Heart left ventricle (tissue), 16 donors: Measurements from ENCODE around the gene SUPT5H. TPM values are rescaled to one million over a fixed set of nuclear protein-coding genes. Genes with fewer than 3 reads are reported as not detected.

Experiments
- ATAC-seq, 4 donors: fragments of 200-7000 bp; cut with Tn5 transposase; one replicate each; pipeline ENCODE4 v1.9.1; 2020 to 2022; ENCODE audit warnings: moderate library complexity in 4 of 4, mild to moderate bottlenecking in 3 of 4, moderate number of reproducible peaks in 1 of 4
- DNase-seq, 5 donors: peaks; one replicate each; pipeline ENCODE4 v3.0.0-alpha.2; 2020
- H3K27ac ChIP-seq, 12 donors: fragments of 200-600 bp; sonication (generic) in 4 of 12; one replicate each; pipeline versions ENCODE4 v1.5.0 to v1.8.0; 2016 to 2022; ENCODE audit warnings: mild to moderate bottlenecking in 2 of 12
- H3K27me3 ChIP-seq, 9 donors: fragments of 200-600 bp; sonication (generic) in 2 of 9; one replicate each; pipeline versions ENCODE4 v1.5.1 to v1.8.0; 2016 to 2022; ENCODE audit warnings: mild to moderate bottlenecking in 3 of 9
- H3K36me3 ChIP-seq, 9 donors: fragments of 200-600 bp; sonication (generic) in 2 of 9; one replicate each; pipeline versions ENCODE4 v1.5.0 to v1.8.0; 2018 to 2022; ENCODE audit warnings: mild to moderate bottlenecking in 2 of 9
- H3K4me1 ChIP-seq, 12 donors: fragments of 200-600 bp; sonication (generic) in 4 of 12; one replicate each; pipeline versions ENCODE4 v1.5.0 to v1.8.0; 2016 to 2022; ENCODE audit warnings: mild to moderate bottlenecking in 3 of 12
- H3K4me3 ChIP-seq, 12 donors: fragments of 200-600 bp; sonication (generic) in 4 of 12; one replicate each; pipeline versions ENCODE4 v1.5.0 to v1.8.0; 2017 to 2022; ENCODE audit warnings: mild to moderate bottlenecking in 9 of 12, moderate library complexity in 4 of 12
- H3K9me3 ChIP-seq, 12 donors: fragments of 200-600 bp; sonication (generic) in 4 of 12; one replicate each; pipeline versions ENCODE4 v1.5.0 to v1.8.0; 2016 to 2022; ENCODE audit warnings: mild to moderate bottlenecking in 1 of 12
- POLR2A ChIP-seq, 2 donors: fragments of 450-650 bp; IDR thresholded peaks; one replicate each; pipeline ENCODE4 v1.6.1; 2017; ENCODE audit warnings: antibody characterized with exemption in 2 of 2, mild to moderate bottlenecking in 2 of 2, moderate library complexity in 2 of 2
- WGBS, 4 donors: extraction: QIAGEN DNeasy Blood & Tissue Kit in 2 of 4; methylation state at CpG; one replicate each; pipeline versions ENCODE4 v1.1.5 to v1.1.7; 2013 to 2018; 5-methylcytosine and 5-hydroxymethylcytosine counted together
- intact Hi-C, 10 donors: fragments of 100-400 bp; cut with DNase I; formaldehyde crosslinking; loops; one replicate each; pipeline versions ENCODE4 v1.11.1 to v1.14.2; 2022
- polyA plus RNA-seq, 2 donors: library from polyadenylated mRNA; stranded (reverse); fragments of 200-250 nt; gene quantifications; one replicate each; pipeline ENCODE4 v1.2.3, GENCODE V29; 2013
- total RNA-seq, 9 donors: library from RNA; depleted of rRNA in 2 of 9; stranded (reverse); fragments of >200 nt in 2 of 9; fragmentation: NEBNext Ultra II Directional in 3 of 9; extraction: Animal tissue kit (Norgen Biotek cat#: 25700) in 3 of 9; gene quantifications; one replicate each; pipeline versions ENCODE4 v1.1.0 to v1.2.4, GENCODE V29; 2016 to 2023
- TF ChIP-seq, protein P1 (sequence below), 12 donors: fragments of 200-600 bp; sonication (generic) in 4 of 12; IDR thresholded peaks; one replicate each; pipeline versions ENCODE4 v1.5.0 to v1.8.0; 2018 to 2022; ENCODE audit warnings: antibody characterized with exemption in 12 of 12, mild to moderate bottlenecking in 5 of 12
- donor health status: ischemic (EF 13 %, LVEDD 7.1; RV severe dilation, severe dysfunction).
- donor health status: healthy with polysubstance abuse.
- donor health status: DM: no; HTN: yes; CAD: no.
- donor health status: DM: no; HTN: no; CAD: no.
- donor health status: ischemic (EF 25% LVEDD 6.9; RV normal size, moderate dysfunction).
- donor health status: ischemic (EF 25% LVEDD 5.7; RV mildly dilated, moderate dysfunction).
- donor health status: healthy.
- donor health status: DM: yes; HTN: yes; CAD: no.
- donor health status: ischemic (EF 35%, LVEDD 5.7; RV mildly dilated, moderate dysfunction).
- donor health status: nonischemic (EF 11% LVEDD 7.7; RV severe dilation, severe dysfunction).
- donor health status: DM: yes; HTN: yes; CAD: no.
- donor health status: PGD.
- donor health status: ischemic (EF 29% LVEDD 5.4; RV normal size, mild dysfunction).
- donor health status: nonischemic (EF 23%, LVEDD 6.1; RV moderate dilation, normal function).

Gene SUPT5H
- total and polyA plus RNA-seq, 11 donors, result 63.8 to 113 (median 81.7) TPM

DNA sequence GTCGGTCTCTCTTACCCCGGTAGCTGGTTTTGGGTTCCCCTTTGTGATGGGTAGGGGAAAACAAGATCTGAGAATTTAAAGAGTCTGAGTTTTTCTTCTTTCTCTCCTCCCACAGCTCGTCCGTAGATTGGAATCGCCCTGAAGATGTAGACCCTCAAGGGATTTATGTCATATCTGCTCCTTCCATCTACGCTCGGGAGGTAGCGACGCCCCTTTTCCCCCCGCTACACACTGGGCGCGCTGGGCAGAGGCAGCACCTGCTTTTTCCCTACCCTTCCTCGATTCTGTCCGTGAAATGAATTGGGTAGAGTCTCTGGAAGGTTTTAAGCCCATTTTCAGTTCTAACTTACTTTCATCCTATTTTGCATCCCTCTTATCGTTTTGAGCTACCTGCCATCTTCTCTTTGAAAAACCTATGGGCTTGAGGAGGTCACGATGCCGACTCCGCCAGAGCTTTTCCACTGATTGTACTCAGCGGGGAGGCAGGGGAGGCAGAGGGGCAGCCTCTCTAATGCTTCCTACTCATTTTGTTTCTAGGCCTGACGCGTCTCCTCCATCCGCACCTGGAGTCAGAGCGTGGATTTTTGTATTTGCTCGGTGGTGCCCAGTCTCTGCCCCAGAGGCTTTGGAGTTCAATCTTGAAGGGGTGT lies 62.5 kb downstream of the SUPT5H start:
- H3K27ac ChIP-seq, result no peak overlapping the region
- ATAC-seq (no peak), DNase-seq (no peak)
- H3K9me3 ChIP-seq, result no peaks in the 10 kb centered on the region
- H3K36me3 ChIP-seq, result no peaks in the 10 kb centered on the region
- peaks cover 0 to 15% (median 4%) of the 10 kb centered on the region in 12 donors for H3K4me1 ChIP-seq
- H3K27me3 ChIP-seq, result peaks cover 30 to 93% (median 56%) of the 10 kb centered on the region in 9 donors
- H3K4me3 ChIP-seq, result peak overlapping the region in 8 of 12 donors; percentile 28 to 54 (median 48)
- intact Hi-C loops, result no loop called here
- 42 to 44% (median 43%) methylated on average over 24 of the region's 24 CpGs for WGBS, 4 donors
- TF ChIP-seq, protein P1, sequence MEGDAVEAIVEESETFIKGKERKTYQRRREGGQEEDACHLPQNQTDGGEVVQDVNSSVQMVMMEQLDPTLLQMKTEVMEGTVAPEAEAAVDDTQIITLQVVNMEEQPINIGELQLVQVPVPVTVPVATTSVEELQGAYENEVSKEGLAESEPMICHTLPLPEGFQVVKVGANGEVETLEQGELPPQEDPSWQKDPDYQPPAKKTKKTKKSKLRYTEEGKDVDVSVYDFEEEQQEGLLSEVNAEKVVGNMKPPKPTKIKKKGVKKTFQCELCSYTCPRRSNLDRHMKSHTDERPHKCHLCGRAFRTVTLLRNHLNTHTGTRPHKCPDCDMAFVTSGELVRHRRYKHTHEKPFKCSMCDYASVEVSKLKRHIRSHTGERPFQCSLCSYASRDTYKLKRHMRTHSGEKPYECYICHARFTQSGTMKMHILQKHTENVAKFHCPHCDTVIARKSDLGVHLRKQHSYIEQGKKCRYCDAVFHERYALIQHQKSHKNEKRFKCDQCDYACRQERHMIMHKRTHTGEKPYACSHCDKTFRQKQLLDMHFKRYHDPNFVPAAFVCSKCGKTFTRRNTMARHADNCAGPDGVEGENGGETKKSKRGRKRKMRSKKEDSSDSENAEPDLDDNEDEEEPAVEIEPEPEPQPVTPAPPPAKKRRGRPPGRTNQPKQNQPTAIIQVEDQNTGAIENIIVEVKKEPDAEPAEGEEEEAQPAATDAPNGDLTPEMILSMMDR (IDR thresholded peaks at IDR 0.05), result no peak
- TF ChIP-seq POLR2A (IDR thresholded peaks at IDR 0.05), result no peak

DNA sequence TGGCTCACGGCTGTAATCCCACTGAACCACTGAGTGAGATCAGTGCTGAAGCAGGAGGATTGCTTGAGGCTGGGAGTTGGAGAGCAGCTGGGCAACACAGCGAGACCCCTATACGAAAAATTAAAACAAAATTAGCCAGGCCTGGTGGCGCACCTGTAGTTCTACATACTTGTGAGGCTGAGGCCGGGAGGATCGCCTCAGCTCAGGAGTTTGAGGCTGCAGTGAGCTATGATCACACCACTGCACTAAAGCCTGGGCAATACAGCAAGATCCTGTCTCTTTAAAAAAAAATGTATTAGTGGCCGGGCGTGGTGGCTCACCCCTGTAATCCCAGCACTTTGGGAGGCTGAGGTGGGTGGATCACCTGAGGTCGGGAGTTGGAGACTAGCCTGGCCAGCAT lies 63.2 kb downstream of the SUPT5H start:
- ATAC-seq, result no peak
- intact Hi-C loops, result no loop called here
- TF ChIP-seq, protein P1 (IDR thresholded peaks at IDR 0.05), result no peak
- no peak for TF ChIP-seq POLR2A (IDR thresholded peaks at IDR 0.05)
- peak in 1 of 5 donors; percentile 4 for DNase-seq
- Histone ChIP-seq H3K27ac (no peak overlapping the region), H3K9me3 (no peaks in the 10 kb centered on the region), H3K4me1 (peaks cover 0 to 12% (median 4%) of the 10 kb centered on the region in 12 donors), H3K27me3 (peaks cover 29 to 93% (median 56%) of the 10 kb centered on the region in 9 donors), H3K4me3 (no peak overlapping the region), H3K36me3 (no peaks in the 10 kb centered on the region)
- WGBS, 4 donors, result 86 to 90% (median 88%) methylated on average over 9 of the region's 9 CpGs

DNA sequence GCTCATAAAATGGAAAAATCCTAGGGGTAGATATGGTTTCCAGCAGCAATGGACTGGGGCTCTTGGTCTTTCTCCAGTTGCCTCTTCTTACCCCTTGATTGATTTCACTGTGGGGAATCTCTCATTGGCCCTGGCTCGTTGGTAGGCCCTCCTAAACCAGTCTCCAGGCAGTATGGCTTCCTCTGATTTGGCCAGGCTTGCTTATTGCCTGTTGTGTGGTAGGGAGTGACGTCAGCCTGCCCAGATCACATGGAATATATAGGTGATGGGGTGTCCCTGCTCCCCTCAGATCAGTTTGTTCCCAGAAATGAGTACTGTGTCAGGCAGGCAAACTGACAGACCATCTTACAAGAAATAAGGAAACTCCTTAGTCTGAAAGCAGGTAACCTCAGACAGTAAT lies 63.9 kb downstream of the SUPT5H start:
- no peak for DNase-seq
- 50 to 75% (median 64%) methylated on average over 2 of the region's 2 CpGs for WGBS, 4 donors
- Histone ChIP-seq H3K27me3 (peaks cover 25 to 93% (median 55%) of the 10 kb centered on the region in 9 donors), H3K4me1 (peaks cover 0 to 12% (median 4%) of the 10 kb centered on the region in 12 donors), H3K36me3 (no peaks in the 10 kb centered on the region), H3K9me3 (no peaks in the 10 kb centered on the region), H3K27ac (no peak overlapping the region), H3K4me3 (no peak overlapping the region)
- ATAC-seq, result no peak
- intact Hi-C loops, result no loop called here
- TF ChIP-seq, protein P1 (IDR thresholded peaks at IDR 0.05), result no peak
- TF ChIP-seq POLR2A (IDR thresholded peaks at IDR 0.05), result no peak

DNA sequence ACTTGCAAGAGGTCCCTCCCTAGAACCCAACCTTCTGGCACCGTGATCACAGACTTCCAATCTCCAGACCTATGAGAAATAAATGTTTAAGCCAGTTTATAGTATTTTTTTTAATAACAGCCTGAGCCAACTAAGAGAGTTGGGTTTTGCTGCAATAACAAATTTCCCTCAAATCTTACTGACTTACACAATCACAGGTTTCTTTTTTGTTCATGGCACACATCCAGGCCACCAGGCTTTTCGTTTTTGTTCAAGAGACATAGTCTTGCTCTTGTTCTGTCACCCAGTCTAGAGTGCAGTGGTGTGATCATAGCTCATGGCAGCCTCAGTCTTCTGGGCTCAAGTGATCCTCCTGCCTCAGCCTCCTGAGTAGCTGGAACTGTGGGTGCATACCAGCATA lies 67.6 kb downstream of the SUPT5H start:
- intact Hi-C loops, result no loop called here
- DNase-seq, result no peak
- Histone ChIP-seq H3K4me3 (no peak overlapping the region), H3K4me1 (peaks cover 0 to 16% (median 11%) of the 10 kb centered on the region in 12 donors), H3K9me3 (no peaks in the 10 kb centered on the region), H3K27ac (no peak overlapping the region), H3K36me3 (no peaks in the 10 kb centered on the region), H3K27me3 (peaks cover 21 to 90% (median 55%) of the 10 kb centered on the region in 9 donors)
- WGBS, 4 donors, result 53 to 62% (median 56%) methylated on average over 2 of the region's 2 CpGs
- TF ChIP-seq, protein P1 (IDR thresholded peaks at IDR 0.05), result no peak
- no peak for TF ChIP-seq POLR2A (IDR thresholded peaks at IDR 0.05)
- no peak for ATAC-seq
